HepG2 (cell line): ENCODE results near the gene MEIS3. TPM values are rescaled to one million over a fixed set of nuclear protein-coding genes. Genes with fewer than 3 reads are reported as not detected.

ENCODE experiments used
- MIER2 ChIP-seq: IDR thresholded peaks from 2 replicates; pipeline ENCODE4 v1.6.1; 2016; ENCODE audit warnings: missing biosample characterization, missing genetic modification reagents
- PITX1 ChIP-seq: sonication (generic); formaldehyde crosslinking; IDR thresholded peaks from 2 replicates; pipeline ENCODE4 v1.5.1; 2020; ENCODE audit warnings: mild to moderate bottlenecking, missing genetic modification reagents
- SMC3 ChIP-seq: IDR thresholded peaks from 2 replicates; pipeline ENCODE4 v1.6.1; 2011; ENCODE audit warnings: low read length, improper control_type of control experiment
- STAG1 ChIP-seq: sonication (generic); formaldehyde crosslinking; IDR thresholded peaks from 2 replicates; pipeline ENCODE4 v1.4.0; 2020; ENCODE audit warnings: missing genetic modification reagents
- XRCC5 ChIP-seq: fragments of 200-400 bp; formaldehyde crosslinking; optimal IDR thresholded peaks from 2 replicates; pipeline ENCODE3; 2017; ENCODE audit warnings: mild to moderate bottlenecking, low read length
- ZNF326 ChIP-seq: sonication (generic); formaldehyde crosslinking; IDR thresholded peaks from 2 replicates; pipeline ENCODE4 v1.4.0; 2020; ENCODE audit warnings: missing genetic modification reagents, borderline replicate concordance
- ZNF546 ChIP-seq: sonication (generic); formaldehyde crosslinking; conservative IDR thresholded peaks from 2 replicates; pipeline ENCODE4 v1.8.1; 2023; ENCODE audit warnings: mild to moderate bottlenecking, missing genetic modification reagents
- ZSCAN21 ChIP-seq: sonication (generic); formaldehyde crosslinking; IDR thresholded peaks from 2 replicates; pipeline ENCODE4 v1.8.0; 2022; ENCODE audit warnings: mild to moderate bottlenecking, missing genetic modification reagents, moderate library complexity, borderline replicate concordance
- polyA plus RNA-seq, 8 experiments: library from polyadenylated mRNA; depleted of rRNA in 3 of 8; stranded (reverse) in 7 of 8; unstranded in 1 of 8; fragments of >200 nt; fragmentation: Illumina TruSeq in 4 of 8; extraction: Trizol in 4 of 8; gene quantifications; 2 replicates each; pipeline versions ENCODE4 v1.2.1 to v1.2.3, GENCODE V29; 2011 to 2016; ENCODE audit warnings: low read depth in 4 of 8, missing spikeins in 1 of 8, mixed read lengths in 1 of 8; ENCODE audit not compliant: insufficient read depth in 1 of 8
- total RNA-seq, 5 experiments: library from RNA; depleted of rRNA; stranded (reverse); fragments of >200 nt; fragmentation: Illumina TruSeq; extraction: Trizol; gene quantifications; 2 replicates each; pipeline ENCODE4 v1.2.3, GENCODE V29; 2016; ENCODE audit warnings: low read depth in 1 of 5
- TF ChIP-seq, protein P1 (sequence below): IDR thresholded peaks from 2 replicates; pipeline ENCODE4 v1.6.1; 2016; ENCODE audit warnings: missing compliant biosample characterization, missing genetic modification reagents, borderline replicate concordance
- TF ChIP-seq, protein P2 (sequence below): sonication (generic); formaldehyde crosslinking; conservative IDR thresholded peaks from 2 replicates; pipeline ENCODE4 v1.8.0; 2022; ENCODE audit warnings: low read depth, missing genetic modification reagents
- TF ChIP-seq, protein P3 (sequence below): sonication (generic); formaldehyde crosslinking; IDR thresholded peaks from 2 replicates; pipeline ENCODE4 v1.5.0; 2020; ENCODE audit warnings: mild to moderate bottlenecking, missing genetic modification reagents, borderline replicate concordance
- TF ChIP-seq, protein P4 (sequence below): sonication (generic); formaldehyde crosslinking; IDR thresholded peaks from 2 replicates; pipeline ENCODE4 v1.5.0; 2020; ENCODE audit warnings: mild to moderate bottlenecking, missing genetic modification reagents
- TF ChIP-seq, protein P5 (sequence below): sonication (generic); IDR thresholded peaks from 2 replicates; pipeline ENCODE4 v1.6.1; 2016; ENCODE audit warnings: low read depth, borderline replicate concordance
- TF ChIP-seq, protein P6 (sequence below): sonication (generic); formaldehyde crosslinking; IDR thresholded peaks from 2 replicates; pipeline ENCODE4 v1.5.0; 2020; ENCODE audit warnings: mild to moderate bottlenecking, missing genetic modification reagents, moderate library complexity

Gene MEIS3
- total and polyA plus RNA-seq, 2 of the 13 experiments (the other 11 are each of a cell fraction or from before 2014, with no cell fraction given): 0.09 to 0.70 TPM

DNA sequence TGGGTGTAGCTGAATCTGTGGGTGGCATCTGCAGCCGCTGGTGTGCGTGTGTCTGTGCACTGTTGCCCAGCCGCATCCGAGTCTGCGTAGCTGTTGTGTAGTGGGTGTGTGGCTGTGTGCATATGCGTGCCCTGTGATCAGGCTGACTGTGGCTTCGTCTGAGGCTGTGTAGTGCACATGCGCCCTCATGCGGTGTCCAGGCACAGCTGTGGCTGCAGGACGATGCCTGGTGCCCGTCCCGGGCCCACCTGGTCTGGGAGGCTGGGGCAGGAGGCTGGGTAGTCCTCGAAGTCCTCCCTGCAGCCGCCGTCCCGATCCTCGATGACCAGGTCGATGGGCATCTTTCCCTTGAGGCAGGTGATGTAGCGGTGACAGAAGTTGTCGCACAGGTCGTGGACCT is 4.9 kb downstream of the MEIS3 start (continued):
- TF ChIP-seq, protein P1, sequence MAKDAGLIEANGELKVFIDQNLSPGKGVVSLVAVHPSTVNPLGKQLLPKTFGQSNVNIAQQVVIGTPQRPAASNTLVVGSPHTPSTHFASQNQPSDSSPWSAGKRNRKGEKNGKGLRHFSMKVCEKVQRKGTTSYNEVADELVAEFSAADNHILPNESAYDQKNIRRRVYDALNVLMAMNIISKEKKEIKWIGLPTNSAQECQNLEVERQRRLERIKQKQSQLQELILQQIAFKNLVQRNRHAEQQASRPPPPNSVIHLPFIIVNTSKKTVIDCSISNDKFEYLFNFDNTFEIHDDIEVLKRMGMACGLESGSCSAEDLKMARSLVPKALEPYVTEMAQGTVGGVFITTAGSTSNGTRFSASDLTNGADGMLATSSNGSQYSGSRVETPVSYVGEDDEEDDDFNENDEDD (CRISPR knock-in tag): peak; percentile 43; the same call in 1 of the 2 replicates
- TF ChIP-seq SMC3: peak; percentile 22
- TF ChIP-seq XRCC5: peak; percentile 15
- 0 out of 2 replicates have a peak, but pooled peaks have one; percentile 50 for TF ChIP-seq MIER2 (CRISPR knock-in tag)
- TF ChIP-seq STAG1 (CRISPR knock-in tag): peak; percentile 93
- TF ChIP-seq, protein P2, sequence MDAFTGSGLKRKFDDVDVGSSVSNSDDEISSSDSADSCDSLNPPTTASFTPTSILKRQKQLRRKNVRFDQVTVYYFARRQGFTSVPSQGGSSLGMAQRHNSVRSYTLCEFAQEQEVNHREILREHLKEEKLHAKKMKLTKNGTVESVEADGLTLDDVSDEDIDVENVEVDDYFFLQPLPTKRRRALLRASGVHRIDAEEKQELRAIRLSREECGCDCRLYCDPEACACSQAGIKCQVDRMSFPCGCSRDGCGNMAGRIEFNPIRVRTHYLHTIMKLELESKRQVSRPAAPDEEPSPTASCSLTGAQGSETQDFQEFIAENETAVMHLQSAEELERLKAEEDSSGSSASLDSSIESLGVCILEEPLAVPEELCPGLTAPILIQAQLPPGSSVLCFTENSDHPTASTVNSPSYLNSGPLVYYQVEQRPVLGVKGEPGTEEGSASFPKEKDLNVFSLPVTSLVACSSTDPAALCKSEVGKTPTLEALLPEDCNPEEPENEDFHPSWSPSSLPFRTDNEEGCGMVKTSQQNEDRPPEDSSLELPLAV (CRISPR knock-in tag): no peak
- TF ChIP-seq, protein P3, sequence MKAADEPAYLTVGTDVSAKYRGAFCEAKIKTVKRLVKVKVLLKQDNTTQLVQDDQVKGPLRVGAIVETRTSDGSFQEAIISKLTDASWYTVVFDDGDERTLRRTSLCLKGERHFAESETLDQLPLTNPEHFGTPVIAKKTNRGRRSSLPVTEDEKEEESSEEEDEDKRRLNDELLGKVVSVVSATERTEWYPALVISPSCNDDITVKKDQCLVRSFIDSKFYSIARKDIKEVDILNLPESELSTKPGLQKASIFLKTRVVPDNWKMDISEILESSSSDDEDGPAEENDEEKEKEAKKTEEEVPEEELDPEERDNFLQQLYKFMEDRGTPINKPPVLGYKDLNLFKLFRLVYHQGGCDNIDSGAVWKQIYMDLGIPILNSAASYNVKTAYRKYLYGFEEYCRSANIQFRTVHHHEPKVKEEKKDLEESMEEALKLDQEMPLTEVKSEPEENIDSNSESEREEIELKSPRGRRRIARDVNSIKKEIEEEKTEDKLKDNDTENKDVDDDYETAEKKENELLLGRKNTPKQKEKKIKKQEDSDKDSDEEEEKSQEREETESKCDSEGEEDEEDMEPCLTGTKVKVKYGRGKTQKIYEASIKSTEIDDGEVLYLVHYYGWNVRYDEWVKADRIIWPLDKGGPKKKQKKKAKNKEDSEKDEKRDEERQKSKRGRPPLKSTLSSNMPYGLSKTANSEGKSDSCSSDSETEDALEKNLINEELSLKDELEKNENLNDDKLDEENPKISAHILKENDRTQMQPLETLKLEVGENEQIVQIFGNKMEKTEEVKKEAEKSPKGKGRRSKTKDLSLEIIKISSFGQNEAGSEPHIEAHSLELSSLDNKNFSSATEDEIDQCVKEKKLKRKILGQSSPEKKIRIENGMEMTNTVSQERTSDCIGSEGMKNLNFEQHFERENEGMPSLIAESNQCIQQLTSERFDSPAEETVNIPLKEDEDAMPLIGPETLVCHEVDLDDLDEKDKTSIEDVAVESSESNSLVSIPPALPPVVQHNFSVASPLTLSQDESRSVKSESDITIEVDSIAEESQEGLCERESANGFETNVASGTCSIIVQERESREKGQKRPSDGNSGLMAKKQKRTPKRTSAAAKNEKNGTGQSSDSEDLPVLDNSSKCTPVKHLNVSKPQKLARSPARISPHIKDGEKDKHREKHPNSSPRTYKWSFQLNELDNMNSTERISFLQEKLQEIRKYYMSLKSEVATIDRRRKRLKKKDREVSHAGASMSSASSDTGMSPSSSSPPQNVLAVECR (CRISPR knock-in tag): 0 out of 2 replicates have a peak, but pooled peaks have one; percentile 19
- TF ChIP-seq, protein P4, sequence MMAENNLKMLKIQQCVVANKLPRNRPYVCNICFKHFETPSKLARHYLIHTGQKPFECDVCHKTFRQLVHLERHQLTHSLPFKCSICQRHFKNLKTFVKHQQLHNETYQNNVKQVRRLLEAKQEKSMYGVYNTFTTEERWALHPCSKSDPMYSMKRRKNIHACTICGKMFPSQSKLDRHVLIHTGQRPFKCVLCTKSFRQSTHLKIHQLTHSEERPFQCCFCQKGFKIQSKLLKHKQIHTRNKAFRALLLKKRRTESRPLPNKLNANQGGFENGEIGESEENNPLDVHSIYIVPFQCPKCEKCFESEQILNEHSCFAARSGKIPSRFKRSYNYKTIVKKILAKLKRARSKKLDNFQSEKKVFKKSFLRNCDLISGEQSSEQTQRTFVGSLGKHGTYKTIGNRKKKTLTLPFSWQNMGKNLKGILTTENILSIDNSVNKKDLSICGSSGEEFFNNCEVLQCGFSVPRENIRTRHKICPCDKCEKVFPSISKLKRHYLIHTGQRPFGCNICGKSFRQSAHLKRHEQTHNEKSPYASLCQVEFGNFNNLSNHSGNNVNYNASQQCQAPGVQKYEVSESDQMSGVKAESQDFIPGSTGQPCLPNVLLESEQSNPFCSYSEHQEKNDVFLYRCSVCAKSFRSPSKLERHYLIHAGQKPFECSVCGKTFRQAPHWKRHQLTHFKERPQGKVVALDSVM (CRISPR knock-in tag): peak; percentile 81
- TF ChIP-seq, protein P5, sequence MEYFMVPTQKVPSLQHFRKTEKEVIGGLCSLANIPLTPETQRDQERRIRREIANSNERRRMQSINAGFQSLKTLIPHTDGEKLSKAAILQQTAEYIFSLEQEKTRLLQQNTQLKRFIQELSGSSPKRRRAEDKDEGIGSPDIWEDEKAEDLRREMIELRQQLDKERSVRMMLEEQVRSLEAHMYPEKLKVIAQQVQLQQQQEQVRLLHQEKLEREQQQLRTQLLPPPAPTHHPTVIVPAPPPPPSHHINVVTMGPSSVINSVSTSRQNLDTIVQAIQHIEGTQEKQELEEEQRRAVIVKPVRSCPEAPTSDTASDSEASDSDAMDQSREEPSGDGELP: peak; percentile 44; the same call in 1 of the 2 replicates
- TF ChIP-seq ZSCAN21 (CRISPR knock-in tag): no peak
- no peak for TF ChIP-seq ZNF546 (CRISPR knock-in tag)
- TF ChIP-seq, protein P6, sequence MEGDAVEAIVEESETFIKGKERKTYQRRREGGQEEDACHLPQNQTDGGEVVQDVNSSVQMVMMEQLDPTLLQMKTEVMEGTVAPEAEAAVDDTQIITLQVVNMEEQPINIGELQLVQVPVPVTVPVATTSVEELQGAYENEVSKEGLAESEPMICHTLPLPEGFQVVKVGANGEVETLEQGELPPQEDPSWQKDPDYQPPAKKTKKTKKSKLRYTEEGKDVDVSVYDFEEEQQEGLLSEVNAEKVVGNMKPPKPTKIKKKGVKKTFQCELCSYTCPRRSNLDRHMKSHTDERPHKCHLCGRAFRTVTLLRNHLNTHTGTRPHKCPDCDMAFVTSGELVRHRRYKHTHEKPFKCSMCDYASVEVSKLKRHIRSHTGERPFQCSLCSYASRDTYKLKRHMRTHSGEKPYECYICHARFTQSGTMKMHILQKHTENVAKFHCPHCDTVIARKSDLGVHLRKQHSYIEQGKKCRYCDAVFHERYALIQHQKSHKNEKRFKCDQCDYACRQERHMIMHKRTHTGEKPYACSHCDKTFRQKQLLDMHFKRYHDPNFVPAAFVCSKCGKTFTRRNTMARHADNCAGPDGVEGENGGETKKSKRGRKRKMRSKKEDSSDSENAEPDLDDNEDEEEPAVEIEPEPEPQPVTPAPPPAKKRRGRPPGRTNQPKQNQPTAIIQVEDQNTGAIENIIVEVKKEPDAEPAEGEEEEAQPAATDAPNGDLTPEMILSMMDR (CRISPR knock-in tag): peak; percentile 85
- no peak for TF ChIP-seq PITX1
- no peak for TF ChIP-seq ZNF326
